ENCODE results near the gene HAP1.

DNA sequence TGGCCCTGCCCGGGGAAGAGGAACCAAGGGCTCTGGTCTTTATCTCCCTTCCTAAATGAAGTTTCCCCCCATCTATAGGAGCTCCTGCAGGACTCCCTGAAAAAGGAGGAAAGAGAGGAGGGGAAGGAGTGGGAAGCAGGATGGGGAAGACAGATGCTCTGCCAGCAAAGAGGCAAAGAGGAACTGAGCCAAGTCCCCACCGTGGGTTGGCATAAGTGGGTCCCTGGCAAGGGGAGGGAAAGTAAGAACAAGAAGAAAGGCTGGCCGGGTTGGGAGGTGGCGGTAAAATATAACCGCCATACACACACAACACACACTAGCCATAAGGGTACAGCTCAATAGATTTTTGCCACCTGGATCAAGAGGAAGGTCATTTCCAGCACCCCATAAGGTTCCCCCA, 51.8 kb downstream of the HAP1 start:
- TF ChIP-seq POLR2A (IDR thresholded peaks at IDR 0.05) = no peak
- TF ChIP-seq, protein P1, sequence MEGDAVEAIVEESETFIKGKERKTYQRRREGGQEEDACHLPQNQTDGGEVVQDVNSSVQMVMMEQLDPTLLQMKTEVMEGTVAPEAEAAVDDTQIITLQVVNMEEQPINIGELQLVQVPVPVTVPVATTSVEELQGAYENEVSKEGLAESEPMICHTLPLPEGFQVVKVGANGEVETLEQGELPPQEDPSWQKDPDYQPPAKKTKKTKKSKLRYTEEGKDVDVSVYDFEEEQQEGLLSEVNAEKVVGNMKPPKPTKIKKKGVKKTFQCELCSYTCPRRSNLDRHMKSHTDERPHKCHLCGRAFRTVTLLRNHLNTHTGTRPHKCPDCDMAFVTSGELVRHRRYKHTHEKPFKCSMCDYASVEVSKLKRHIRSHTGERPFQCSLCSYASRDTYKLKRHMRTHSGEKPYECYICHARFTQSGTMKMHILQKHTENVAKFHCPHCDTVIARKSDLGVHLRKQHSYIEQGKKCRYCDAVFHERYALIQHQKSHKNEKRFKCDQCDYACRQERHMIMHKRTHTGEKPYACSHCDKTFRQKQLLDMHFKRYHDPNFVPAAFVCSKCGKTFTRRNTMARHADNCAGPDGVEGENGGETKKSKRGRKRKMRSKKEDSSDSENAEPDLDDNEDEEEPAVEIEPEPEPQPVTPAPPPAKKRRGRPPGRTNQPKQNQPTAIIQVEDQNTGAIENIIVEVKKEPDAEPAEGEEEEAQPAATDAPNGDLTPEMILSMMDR (IDR thresholded peaks at IDR 0.05) = no peak
- no peak for TF ChIP-seq EP300 (IDR thresholded peaks at IDR 0.05)
- no peak for TF ChIP-seq POLR2AphosphoS5 (IDR thresholded peaks at IDR 0.05)

Data from sigmoid colon (tissue), 4 donors.